Measurements from ENCODE around the gene C10orf95.
A peak's percentile ranks its signal among the peaks of the same experiment; 100 is the strongest.
"Not testable (repeated sequence)": the region's sequence is repeated elsewhere in the genome, so short reads cannot be mapped to it uniquely, and the experiment has no call there.

C10orf95 gene, protein sequence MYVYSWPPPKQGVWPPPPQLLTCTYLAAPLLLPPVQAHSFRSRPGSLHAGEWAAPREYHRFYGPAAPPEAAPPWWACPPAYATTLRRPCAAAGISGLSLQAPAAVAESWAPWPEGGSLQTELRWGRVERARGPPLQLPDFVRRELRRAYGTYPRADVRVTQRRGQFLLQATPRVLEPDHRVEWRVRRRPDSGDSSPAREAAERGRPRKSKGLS

GRCh38 chr10:102451105-102451969 is at the start of gene C10orf95:
Gene C10orf95 (minus strand): TSS chr10:102451543. CDS start chr10:102451093, 450 bp downstream.
- H3K36me3 Mint-ChIP-seq (ENCODE audit: low read depth), result peaks cover 25% of the 10 kb centered on the region
- ATAC-seq (no peak), DNase-seq (peak; percentile 19)
- H3K4me1 Mint-ChIP-seq, result peaks cover 45% of the 10 kb centered on the region
- no peaks in the 10 kb centered on the region for H3K27me3 Mint-ChIP-seq
- no peaks in the 10 kb centered on the region for H3K9me3 Mint-ChIP-seq
- H3K27ac Mint-ChIP-seq, result peak within 1 kb of the TSS; percentile 96
- H3K4me3 Mint-ChIP-seq, result peak within 1 kb of the TSS; percentile 92

GRCh38 chr10:102500686-102501085 is 49.3 kb upstream of the C10orf95 start:
- not testable (repeated sequence) for H3K9me3 Mint-ChIP-seq; H3K4me3 Mint-ChIP-seq; DNase-seq; H3K27ac Mint-ChIP-seq; H3K36me3 Mint-ChIP-seq (ENCODE audit: low read depth); ATAC-seq; H3K27me3 Mint-ChIP-seq
- H3K4me1 Mint-ChIP-seq, result peaks cover 24% of the 10 kb centered on the region

GRCh38 chr10:102499356-102499755 is 48.0 kb upstream of the C10orf95 start:
- Mint-ChIP-seq H3K27me3 (no peaks in the 10 kb centered on the region), H3K9me3 (no peaks in the 10 kb centered on the region), H3K4me3 (no peak overlapping the region), H3K4me1 (peaks cover 14% of the 10 kb centered on the region), H3K27ac (no peak overlapping the region), H3K36me3 (ENCODE audit: low read depth) (no peaks in the 10 kb centered on the region)
- no peak for DNase-seq
- no peak for ATAC-seq

- H3K27ac Mint-ChIP-seq, result no peak overlapping the region
- no peaks in the 10 kb centered on the region for H3K36me3 Mint-ChIP-seq (ENCODE audit: low read depth)
- ATAC-seq, result no peak
- no peaks in the 10 kb centered on the region for H3K27me3 Mint-ChIP-seq
- H3K9me3 Mint-ChIP-seq, result no peaks in the 10 kb centered on the region
- no peak for DNase-seq
- peaks cover 21% of the 10 kb centered on the region for H3K4me1 Mint-ChIP-seq
- H3K4me3 Mint-ChIP-seq, result no peak overlapping the region
Observed at GRCh38 chr10:102497545-102497944, 46.2 kb upstream of the C10orf95 start.

DNA sequence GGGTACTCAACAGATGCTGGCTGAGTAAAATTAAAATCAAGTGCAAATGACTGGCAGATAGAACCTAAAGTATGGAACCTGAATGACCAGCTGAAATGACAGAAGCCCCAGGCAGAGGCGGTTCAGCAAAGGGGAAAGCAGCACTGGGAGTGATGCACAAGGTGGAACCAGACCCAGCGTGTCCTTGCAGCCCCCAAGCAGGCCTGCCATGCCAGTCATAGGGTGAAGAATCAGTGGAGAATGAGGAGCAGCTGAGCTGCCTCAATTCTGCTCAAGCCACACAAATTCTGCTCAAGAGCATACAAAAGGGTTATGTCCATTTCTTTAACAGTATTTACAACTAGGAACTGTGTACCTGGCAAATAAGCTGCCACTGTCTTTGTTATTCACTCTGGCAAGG is 42.4 kb upstream of the C10orf95 start:
- Mint-ChIP-seq H3K9me3 (no peaks in the 10 kb centered on the region), H3K4me1 (peaks cover 10% of the 10 kb centered on the region), H3K27ac (no peak overlapping the region), H3K4me3 (no peak overlapping the region), H3K36me3 (ENCODE audit: low read depth) (peaks cover 2% of the 10 kb centered on the region), H3K27me3 (no peaks in the 10 kb centered on the region)
- DNase-seq, result no peak
- no peak for ATAC-seq

GRCh38 chr10:102492983-102493382 is 41.6 kb upstream of the C10orf95 start:
- DNase-seq, result no peak
- Mint-ChIP-seq H3K4me3 (no peak overlapping the region), H3K36me3 (ENCODE audit: low read depth) (peaks cover 7% of the 10 kb centered on the region), H3K4me1 (peaks cover 6% of the 10 kb centered on the region), H3K27ac (no peak overlapping the region), H3K27me3 (no peaks in the 10 kb centered on the region), H3K9me3 (no peaks in the 10 kb centered on the region)
- no peak for ATAC-seq

- no peaks in the 10 kb centered on the region for H3K9me3 Mint-ChIP-seq
- no peaks in the 10 kb centered on the region for H3K27me3 Mint-ChIP-seq
- ATAC-seq (no peak), DNase-seq (no peak)
- peaks cover 10% of the 10 kb centered on the region for H3K36me3 Mint-ChIP-seq (ENCODE audit: low read depth)
- H3K4me3 Mint-ChIP-seq, result no peak overlapping the region
- peaks cover 6% of the 10 kb centered on the region for H3K4me1 Mint-ChIP-seq
- H3K27ac Mint-ChIP-seq, result no peak overlapping the region
Observed at GRCh38 chr10:102492344-102492939, 41.1 kb upstream of the C10orf95 start.

- no peaks in the 10 kb centered on the region for H3K27me3 Mint-ChIP-seq
- H3K27ac Mint-ChIP-seq, result no peak overlapping the region
- H3K9me3 Mint-ChIP-seq, result no peaks in the 10 kb centered on the region
- ATAC-seq, result no peak
- DNase-seq, result no peak
- H3K36me3 Mint-ChIP-seq (ENCODE audit: low read depth), result peaks cover 12% of the 10 kb centered on the region
- H3K4me3 Mint-ChIP-seq, result no peak overlapping the region
- peaks cover 6% of the 10 kb centered on the region for H3K4me1 Mint-ChIP-seq
Observed at GRCh38 chr10:102491136-102491535, 39.8 kb upstream of the C10orf95 start.

DNA sequence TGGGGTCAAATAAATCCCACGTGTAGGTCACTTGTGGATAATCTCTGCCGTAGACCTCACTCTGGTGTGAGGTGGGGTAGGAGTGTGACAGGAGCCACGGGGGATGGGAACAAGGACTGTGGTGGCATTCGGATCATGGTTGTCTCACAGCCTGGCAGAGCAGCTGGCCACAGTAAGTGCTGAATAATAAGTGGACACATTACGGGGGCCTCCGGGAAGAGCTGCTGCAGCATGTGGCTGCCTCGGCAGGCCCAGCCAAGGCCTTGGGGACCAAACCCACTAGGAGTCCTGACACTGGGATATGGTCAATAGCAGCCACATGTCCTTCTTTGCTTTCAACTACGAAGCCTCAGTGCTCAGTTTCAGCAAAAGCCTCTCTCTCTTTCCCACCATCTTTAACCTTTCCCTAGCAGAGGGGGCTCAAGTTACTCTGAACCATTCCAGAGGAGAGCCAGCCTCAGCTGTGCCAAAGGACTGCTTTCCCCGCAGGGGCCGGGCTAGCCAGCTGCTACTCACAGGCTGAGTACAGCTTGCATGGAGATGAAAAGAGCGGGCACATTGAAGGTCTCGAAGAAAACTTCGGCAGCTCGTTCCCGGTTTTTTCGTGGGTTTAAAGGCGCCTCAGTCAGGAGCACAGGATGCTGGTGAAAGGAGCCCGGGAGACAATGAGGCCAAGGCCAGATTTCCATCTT is 33.9 kb upstream of the C10orf95 start:
- ATAC-seq (no peak), DNase-seq (no peak)
- Mint-ChIP-seq H3K9me3 (no peaks in the 10 kb centered on the region), H3K4me3 (no peak overlapping the region), H3K27ac (no peak overlapping the region), H3K4me1 (no peaks in the 10 kb centered on the region), H3K27me3 (no peaks in the 10 kb centered on the region), H3K36me3 (ENCODE audit: low read depth) (peaks cover 24% of the 10 kb centered on the region)

DNA sequence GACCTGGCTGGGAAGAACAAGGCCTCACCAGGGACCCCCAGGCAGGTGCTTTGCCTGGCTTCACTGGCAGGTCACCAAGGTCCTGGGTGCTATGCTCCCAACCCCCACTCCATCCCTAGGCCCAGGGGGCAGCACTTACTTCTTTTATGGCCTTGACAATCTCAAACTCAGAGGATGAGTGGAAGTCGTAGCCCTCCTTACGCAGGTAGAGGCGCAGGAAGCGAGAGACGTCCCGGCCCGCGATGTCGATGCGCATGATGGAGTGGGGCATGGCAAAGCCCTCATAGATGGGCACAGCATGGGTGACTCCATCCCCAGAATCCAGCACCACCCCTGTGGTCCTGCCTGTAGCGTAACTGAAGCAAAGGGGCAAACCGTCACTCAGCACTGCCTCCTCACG is 32.7 kb upstream of the C10orf95 start:
- no peaks in the 10 kb centered on the region for H3K27me3 Mint-ChIP-seq
- no peak overlapping the region for H3K4me3 Mint-ChIP-seq
- no peaks in the 10 kb centered on the region for H3K9me3 Mint-ChIP-seq
- DNase-seq, result no peak
- peaks cover 25% of the 10 kb centered on the region for H3K36me3 Mint-ChIP-seq (ENCODE audit: low read depth)
- H3K27ac Mint-ChIP-seq, result no peak overlapping the region
- ATAC-seq, result no peak
- peaks cover 3% of the 10 kb centered on the region for H3K4me1 Mint-ChIP-seq

DNA sequence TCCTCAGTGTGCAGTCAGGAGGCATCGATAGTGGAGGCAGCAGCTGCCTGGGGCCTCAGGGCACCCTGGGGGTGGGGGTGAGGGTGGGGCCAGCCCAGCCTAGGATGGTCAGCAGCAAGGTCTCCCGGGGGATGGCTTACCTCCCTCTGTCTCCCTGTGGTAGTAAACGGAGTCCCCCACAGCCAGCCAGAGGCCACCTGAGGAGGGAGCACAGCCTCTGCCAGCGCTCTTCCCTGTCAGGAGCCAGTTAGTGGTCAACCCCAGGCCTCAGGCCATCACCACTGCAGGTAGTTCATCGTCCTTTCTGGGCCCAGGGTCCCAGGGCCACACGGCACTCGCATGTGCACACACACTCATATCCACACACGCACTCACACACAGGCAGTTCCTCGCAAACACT is 29.1 kb upstream of the C10orf95 start:
- ATAC-seq (no peak), DNase-seq (no peak)
- Mint-ChIP-seq H3K27ac (no peak overlapping the region), H3K36me3 (ENCODE audit: low read depth) (peaks cover 18% of the 10 kb centered on the region), H3K9me3 (no peaks in the 10 kb centered on the region), H3K27me3 (no peaks in the 10 kb centered on the region), H3K4me3 (no peak overlapping the region), H3K4me1 (peaks cover 13% of the 10 kb centered on the region)

- Mint-ChIP-seq H3K27ac (no peak overlapping the region), H3K4me1 (peaks cover 17% of the 10 kb centered on the region), H3K9me3 (no peaks in the 10 kb centered on the region), H3K4me3 (no peak overlapping the region), H3K36me3 (ENCODE audit: low read depth) (peaks cover 16% of the 10 kb centered on the region), H3K27me3 (no peaks in the 10 kb centered on the region)
- ATAC-seq (no peak), DNase-seq (no peak)
Observed at GRCh38 chr10:102479651-102480050, 28.3 kb upstream of the C10orf95 start.

DNA sequence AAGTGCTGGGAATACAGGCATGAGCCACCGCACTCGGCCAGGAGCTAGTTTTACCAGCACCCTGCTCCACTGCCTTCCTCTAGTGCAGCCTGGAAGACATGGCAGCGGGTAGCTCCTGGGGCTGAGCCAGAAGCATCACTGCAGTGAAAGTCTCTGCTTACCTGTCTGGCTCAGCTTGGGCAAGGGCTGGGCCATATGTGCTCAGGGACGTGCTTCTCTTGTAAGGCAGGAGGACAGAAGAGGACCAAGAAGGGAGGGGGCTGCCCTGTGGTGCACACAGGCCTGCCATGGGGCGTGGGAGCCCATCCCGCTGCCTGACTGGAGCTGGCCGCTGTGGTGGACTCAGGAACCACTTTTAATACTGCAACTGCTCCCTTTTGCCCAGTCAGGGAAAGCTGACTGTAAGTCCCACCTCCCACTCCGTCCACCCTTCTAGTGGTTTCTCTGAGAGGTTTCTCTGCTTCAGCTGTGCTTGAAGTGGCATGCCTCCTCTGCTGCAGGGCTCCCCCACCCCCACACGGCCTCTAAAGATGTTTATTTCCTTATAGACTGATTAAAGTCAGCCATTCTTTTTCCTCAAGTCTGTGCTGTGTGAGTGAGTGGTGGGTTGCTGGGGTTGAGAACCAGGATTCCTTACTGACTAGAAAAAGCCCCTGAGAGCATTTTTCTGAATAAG is 25.3 kb upstream of the C10orf95 start:
- ATAC-seq, result no peak
- peaks cover 13% of the 10 kb centered on the region for H3K36me3 Mint-ChIP-seq (ENCODE audit: low read depth)
- no peaks in the 10 kb centered on the region for H3K9me3 Mint-ChIP-seq
- H3K27me3 Mint-ChIP-seq, result no peaks in the 10 kb centered on the region
- no peak for DNase-seq
- peaks cover 28% of the 10 kb centered on the region for H3K4me1 Mint-ChIP-seq
- H3K27ac Mint-ChIP-seq, result no peak overlapping the region
- H3K4me3 Mint-ChIP-seq, result no peak overlapping the region

DNA sequence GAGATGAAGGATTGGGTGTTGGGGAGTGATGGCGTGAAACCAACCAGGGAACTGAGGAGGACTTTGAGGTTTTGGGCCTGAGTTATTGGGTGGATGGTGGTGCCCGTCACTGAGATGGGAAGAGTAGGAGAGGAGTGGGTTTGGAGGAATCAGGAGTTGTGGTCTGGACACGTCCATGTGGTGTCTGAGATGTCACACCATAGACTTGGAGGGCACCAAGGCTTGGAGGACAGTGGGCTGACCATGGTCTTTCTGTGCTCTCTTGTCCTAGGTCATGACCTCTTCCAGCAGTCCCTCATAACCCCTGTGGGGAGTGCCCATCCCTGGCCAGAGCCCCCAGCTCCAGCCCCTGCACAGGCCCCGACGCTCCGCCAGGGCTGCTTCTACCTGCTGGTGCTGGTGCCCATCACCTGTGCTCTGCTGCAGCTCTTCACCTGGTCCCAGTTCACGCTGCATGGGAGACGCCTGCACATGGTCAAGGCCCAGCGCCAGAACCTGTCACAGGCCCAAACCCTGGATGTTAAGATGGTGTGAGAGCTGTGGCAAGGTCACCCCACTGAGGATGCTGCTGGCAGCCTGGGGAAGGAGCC is 24.2 kb upstream of the C10orf95 start:
- H3K4me3 Mint-ChIP-seq, result no peak overlapping the region
- H3K9me3 Mint-ChIP-seq, result no peaks in the 10 kb centered on the region
- no peaks in the 10 kb centered on the region for H3K27me3 Mint-ChIP-seq
- peaks cover 28% of the 10 kb centered on the region for H3K4me1 Mint-ChIP-seq
- no peak overlapping the region for H3K27ac Mint-ChIP-seq
- peaks cover 13% of the 10 kb centered on the region for H3K36me3 Mint-ChIP-seq (ENCODE audit: low read depth)
- ATAC-seq (no peak), DNase-seq (no peak)
